Measurements from ENCODE around the gene GDPD3. TPM values are rescaled to one million over a fixed set of nuclear protein-coding genes. Genes with fewer than 3 reads are reported as not detected.

Gene GDPD3
- total and polyA plus RNA-seq, 2 of the 13 experiments (the other 11 are each of a cell fraction or from before 2014, with no cell fraction given), result 18.7 to 20.6 TPM

- TF ChIP-seq ZNF772 (CRISPR knock-in tag; IDR thresholded peaks at IDR 0.05), result 0 out of 2 replicates have a peak, but pooled peaks have one; percentile 86
- TF ChIP-seq MAFF (IDR thresholded peaks at IDR 0.05; ENCODE audit: low read depth, low read length), result no peak
- TF ChIP-seq CHD4 (IDR thresholded peaks at IDR 0.05; ENCODE audit: borderline replicate concordance, low read length), result 0 out of 2 replicates have a peak, but pooled peaks have one; percentile 32
- TF ChIP-seq FOXC1 (CRISPR knock-in tag; IDR thresholded peaks at IDR 0.05; ENCODE audit: borderline replicate concordance), result peak; percentile 43; the same call in 1 of the 2 replicates
- TF ChIP-seq KDM4B (CRISPR knock-in tag; IDR thresholded peaks at IDR 0.05), result no peak
- 0 out of 2 replicates have a peak, but pooled peaks have one; percentile 22 for TF ChIP-seq TEF (CRISPR knock-in tag; IDR thresholded peaks at IDR 0.05)
- TF ChIP-seq YEATS4 (CRISPR knock-in tag; IDR thresholded peaks at IDR 0.05; ENCODE audit: borderline replicate concordance), result peak; percentile 67; the same call in 1 of the 2 replicates
- peak; percentile 68; the same call in 1 of the 2 replicates for TF ChIP-seq KAT8 (CRISPR knock-in tag; IDR thresholded peaks at IDR 0.05)
- no peak for TF ChIP-seq SRSF4 (IDR thresholded peaks at IDR 0.05; ENCODE audit: low read depth, low read length, poor library complexity, severe bottlenecking)
- no peak for TF ChIP-seq RBM22 (optimal IDR thresholded peaks at IDR 0.05; ENCODE audit: low read length)
- TF ChIP-seq ZNF850 (CRISPR knock-in tag; conservative IDR thresholded peaks at IDR 0.05), result no peak
- TF ChIP-seq ZNF776 (CRISPR knock-in tag; IDR thresholded peaks at IDR 0.05), result peak; percentile 79
- TF ChIP-seq JDP2 (CRISPR knock-in tag; IDR thresholded peaks at IDR 0.05; ENCODE audit: borderline replicate concordance), result no peak
- peak; percentile 88; the same call in 1 of the 2 replicates for TF ChIP-seq TSC22D2 (CRISPR knock-in tag; IDR thresholded peaks at IDR 0.05; ENCODE audit: borderline replicate concordance)
- 0 out of 2 replicates have a peak, but pooled peaks have one; percentile 55 for TF ChIP-seq MEF2D (CRISPR knock-in tag; IDR thresholded peaks at IDR 0.05)
- peak; percentile 79; the same call in 1 of the 2 replicates for TF ChIP-seq ZNF484 (CRISPR knock-in tag; IDR thresholded peaks at IDR 0.05; ENCODE audit: borderline replicate concordance, low read depth)
- TF ChIP-seq ELK4 (CRISPR knock-in tag; IDR thresholded peaks at IDR 0.05; ENCODE audit: borderline replicate concordance), result 0 out of 2 replicates have a peak, but pooled peaks have one; percentile 38
- TF ChIP-seq, protein P1, sequence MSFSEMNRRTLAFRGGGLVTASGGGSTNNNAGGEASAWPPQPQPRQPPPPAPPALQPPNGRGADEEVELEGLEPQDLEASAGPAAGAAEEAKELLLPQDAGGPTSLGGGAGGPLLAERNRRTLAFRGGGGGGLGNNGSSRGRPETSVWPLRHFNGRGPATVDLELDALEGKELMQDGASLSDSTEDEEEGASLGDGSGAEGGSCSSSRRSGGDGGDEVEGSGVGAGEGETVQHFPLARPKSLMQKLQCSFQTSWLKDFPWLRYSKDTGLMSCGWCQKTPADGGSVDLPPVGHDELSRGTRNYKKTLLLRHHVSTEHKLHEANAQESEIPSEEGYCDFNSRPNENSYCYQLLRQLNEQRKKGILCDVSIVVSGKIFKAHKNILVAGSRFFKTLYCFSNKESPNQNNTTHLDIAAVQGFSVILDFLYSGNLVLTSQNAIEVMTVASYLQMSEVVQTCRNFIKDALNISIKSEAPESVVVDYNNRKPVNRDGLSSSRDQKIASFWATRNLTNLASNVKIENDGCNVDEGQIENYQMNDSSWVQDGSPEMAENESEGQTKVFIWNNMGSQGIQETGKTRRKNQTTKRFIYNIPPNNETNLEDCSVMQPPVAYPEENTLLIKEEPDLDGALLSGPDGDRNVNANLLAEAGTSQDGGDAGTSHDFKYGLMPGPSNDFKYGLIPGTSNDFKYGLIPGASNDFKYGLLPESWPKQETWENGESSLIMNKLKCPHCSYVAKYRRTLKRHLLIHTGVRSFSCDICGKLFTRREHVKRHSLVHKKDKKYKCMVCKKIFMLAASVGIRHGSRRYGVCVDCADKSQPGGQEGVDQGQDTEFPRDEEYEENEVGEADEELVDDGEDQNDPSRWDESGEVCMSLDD (CRISPR knock-in tag; IDR thresholded peaks at IDR 0.05; ENCODE audit: borderline replicate concordance), result no peak
- no peak for TF ChIP-seq BRCA1 (CRISPR knock-in tag; IDR thresholded peaks at IDR 0.05)
- TF ChIP-seq PAXIP1 (CRISPR knock-in tag; conservative IDR thresholded peaks at IDR 0.05), result peak; percentile 65
- TF ChIP-seq ZNF775 (CRISPR knock-in tag; IDR thresholded peaks at IDR 0.05; ENCODE audit: borderline replicate concordance), result no peak
Measured at GRCh38 chr16:30096105-30096861, 17.1 kb downstream of the GDPD3 start, which contains the start of gene YPEL3 (continued).

Measured in HepG2 (cell line).